ENCODE measurements around the gene FLACC1.

The FLACC1 gene

GRCh38 chr2:201263779-201264178 lies 93.4 kb downstream of the FLACC1 start:
- no peak for DNase-seq (ENCODE audit: low read depth)
- no peak overlapping the region for H3K4me3 ChIP-seq (ENCODE audit: low read depth, low read length)
- TF ChIP-seq CTCF (IDR thresholded peaks at IDR 0.05; ENCODE audit: control insufficient read depth, extremely low read depth, insufficient read depth): no peak

GRCh38 chr2:201262718-201263117 lies 94.4 kb downstream of the FLACC1 start:
- no peak for DNase-seq (ENCODE audit: low read depth)
- H3K4me3 ChIP-seq (ENCODE audit: low read depth, low read length): no peak overlapping the region
- no peak for TF ChIP-seq CTCF (IDR thresholded peaks at IDR 0.05; ENCODE audit: control insufficient read depth, extremely low read depth, insufficient read depth)

- DNase-seq (ENCODE audit: low read depth): no peak
- TF ChIP-seq CTCF (IDR thresholded peaks at IDR 0.05; ENCODE audit: control insufficient read depth, extremely low read depth, insufficient read depth): no peak
- no peak overlapping the region for H3K4me3 ChIP-seq (ENCODE audit: low read depth, low read length)
These were observed 95.2 kb downstream of the FLACC1 start for GRCh38 chr2:201261906-201262305.

GRCh38 chr2:201261471-201261870 lies 95.7 kb downstream of the FLACC1 start:
- DNase-seq (ENCODE audit: low read depth): no peak
- no peak for TF ChIP-seq CTCF (IDR thresholded peaks at IDR 0.05; ENCODE audit: control insufficient read depth, extremely low read depth, insufficient read depth)
- no peak overlapping the region for H3K4me3 ChIP-seq (ENCODE audit: low read depth, low read length)

- no peak for DNase-seq (ENCODE audit: low read depth)
- no peak within 1 kb of the TSS for H3K4me3 ChIP-seq (ENCODE audit: low read depth, low read length)
- TF ChIP-seq CTCF (IDR thresholded peaks at IDR 0.05; ENCODE audit: control insufficient read depth, extremely low read depth, insufficient read depth): no peak
These were observed 96.8 kb downstream of the FLACC1 start, which contains the start of gene CASP8 for GRCh38 chr2:201260302-201260800. Gene CASP8, plus strand, starts transcription at chr2:201260536. Its CDS starts 5,951 bp downstream, at chr2:201266487.

GRCh38 chr2:201258666-201259615 lies 98.2 kb downstream of the FLACC1 start:
- no peak for TF ChIP-seq CTCF (IDR thresholded peaks at IDR 0.05; ENCODE audit: control insufficient read depth, extremely low read depth, insufficient read depth)
- DNase-seq (ENCODE audit: low read depth): no peak
- H3K4me3 ChIP-seq (ENCODE audit: low read depth, low read length): peak overlapping the region; percentile 38; the same call in 1 of the 2 replicates
